Measurements from ENCODE around the gene CDK13. TPM values are rescaled to one million over a fixed set of nuclear protein-coding genes. Genes with fewer than 3 reads are reported as not detected.
"Not testable (repeated sequence)": the region's sequence is repeated elsewhere in the genome, so short reads cannot be mapped to it uniquely, and the experiment has no call there.

The CDK13 gene
- total RNA-seq, 4 donors from 2014 or later: 48.5 to 144 (median 94.3) TPM

DNA sequence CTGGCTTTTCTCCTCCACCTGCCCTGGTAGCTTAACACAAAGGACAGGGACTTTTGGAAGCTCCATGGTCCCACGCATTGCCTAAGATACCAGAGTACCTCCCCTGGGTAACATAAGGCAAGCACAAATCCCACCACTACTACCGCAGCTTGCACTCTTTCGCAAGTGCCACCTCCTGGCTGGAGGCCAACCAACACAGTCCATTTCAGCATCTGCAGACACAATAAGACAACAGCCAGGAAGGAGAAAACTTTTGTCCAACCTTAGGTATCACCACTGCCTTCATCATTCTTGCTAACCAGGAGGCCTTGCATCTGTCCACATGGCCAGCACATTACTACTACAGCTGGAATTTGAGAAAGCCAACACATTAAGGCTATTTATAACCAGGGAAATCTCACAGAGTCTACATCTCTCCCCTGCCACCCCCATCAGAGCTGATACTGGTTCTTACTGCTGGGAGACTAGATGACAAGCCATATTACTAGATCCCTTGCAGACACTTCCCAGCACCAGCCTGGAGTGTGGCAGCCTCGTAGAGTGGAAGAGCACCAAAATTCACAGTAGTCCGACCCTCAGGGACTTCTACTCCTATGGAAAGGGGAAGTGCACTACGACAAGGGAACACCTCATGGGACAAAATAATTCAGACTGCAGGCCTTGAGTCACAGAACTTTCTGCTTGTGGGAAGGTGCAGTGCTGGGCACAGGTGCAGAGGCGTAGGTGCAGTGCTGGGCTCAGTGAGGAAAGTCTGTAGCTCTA lies 39.8 kb upstream of the CDK13 start:
- DNase-seq: no peak
- Histone ChIP-seq H3K9me3 (no peaks in the 10 kb centered on the region), H3K36me3 (no peaks in the 10 kb centered on the region), H3K27me3 (no peaks in the 10 kb centered on the region), H3K4me3 (no peak overlapping the region), H3K4me1 (no peaks in the 10 kb centered on the region), H3K27ac (no peak overlapping the region)
- intact Hi-C loops (cut with DNase I; ENCODE audit: low total_unique reads): no loop called here
- no peak for TF ChIP-seq CTCF (IDR thresholded peaks at IDR 0.05)
- TF ChIP-seq POLR2A (IDR thresholded peaks at IDR 0.05): no peak

GRCh38 chr7:39911167-39911566 lies 38.9 kb upstream of the CDK13 start:
- H3K9me3 ChIP-seq: no peaks in the 10 kb centered on the region
- no peaks in the 10 kb centered on the region for H3K36me3 ChIP-seq
- no peak overlapping the region for H3K27ac ChIP-seq
- TF ChIP-seq POLR2A (IDR thresholded peaks at IDR 0.05): no peak
- TF ChIP-seq CTCF (IDR thresholded peaks at IDR 0.05): no peak
- no peak for DNase-seq
- intact Hi-C loops (cut with DNase I; ENCODE audit: low total_unique reads): no loop called here
- no peak overlapping the region for H3K4me3 ChIP-seq
- H3K4me1 ChIP-seq: no peaks in the 10 kb centered on the region
- H3K27me3 ChIP-seq: no peaks in the 10 kb centered on the region

GRCh38 chr7:39915847-39916246 lies 34.2 kb upstream of the CDK13 start:
- DNase-seq; H3K27me3 ChIP-seq; H3K36me3 ChIP-seq; H3K27ac ChIP-seq; H3K4me3 ChIP-seq; intact Hi-C loops (cut with DNase I; ENCODE audit: low total_unique reads); H3K9me3 ChIP-seq; H3K4me1 ChIP-seq: not testable (repeated sequence)

DNA sequence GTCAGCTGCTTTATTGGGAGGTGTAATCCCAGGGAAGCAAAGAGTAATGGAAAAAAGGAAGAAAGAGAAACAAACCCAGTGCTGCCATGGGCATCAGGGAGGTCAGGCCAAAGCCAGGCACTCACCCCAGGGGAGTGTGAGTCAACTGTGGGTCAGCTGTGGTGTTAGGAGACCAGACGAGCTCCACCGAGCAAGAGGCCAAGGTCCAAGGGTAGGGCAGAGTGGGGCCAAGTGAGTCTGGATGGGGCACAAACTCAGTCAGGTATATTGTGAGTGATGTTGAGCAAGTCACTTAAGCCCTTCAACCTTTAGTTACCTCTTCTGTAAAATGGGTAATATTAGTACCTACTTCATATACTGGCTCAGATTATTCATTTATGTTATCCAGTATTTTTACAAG lies 30.4 kb upstream of the CDK13 start:
- no peak for DNase-seq
- TF ChIP-seq POLR2A (IDR thresholded peaks at IDR 0.05) (no peak), CTCF (IDR thresholded peaks at IDR 0.05) (no peak)
- H3K27ac ChIP-seq: no peak overlapping the region

GRCh38 chr7:39921506-39922175 lies 28.4 kb upstream of the CDK13 start:
- Histone ChIP-seq H3K27ac (no peak overlapping the region), H3K4me1 (no peaks in the 10 kb centered on the region), H3K27me3 (no peaks in the 10 kb centered on the region), H3K9me3 (no peaks in the 10 kb centered on the region), H3K4me3 (no peak overlapping the region), H3K36me3 (no peaks in the 10 kb centered on the region)
- DNase-seq: no peak
- intact Hi-C loops (cut with DNase I; ENCODE audit: low total_unique reads): no loop called here
- TF ChIP-seq CTCF (IDR thresholded peaks at IDR 0.05): no peak

More for the DNA sequence above, 30.4 kb upstream of the CDK13 start:
- intact Hi-C loops (cut with DNase I; ENCODE audit: low total_unique reads): no loop called here
- Histone ChIP-seq H3K36me3 (no peaks in the 10 kb centered on the region), H3K4me1 (no peaks in the 10 kb centered on the region), H3K27me3 (no peaks in the 10 kb centered on the region), H3K9me3 (no peaks in the 10 kb centered on the region), H3K4me3 (no peak overlapping the region)

All from uterus (tissue), 4 donors.